ENCODE data around the gene KRT82. TPM values are rescaled to one million over a fixed set of nuclear protein-coding genes. Genes with fewer than 3 reads are reported as not detected.
"Not testable (repeated sequence)": the region's sequence is repeated elsewhere in the genome, so short reads cannot be mapped to it uniquely, and the experiment has no call there.

Gene KRT82
- polyA plus RNA-seq (2013) = not detected

DNA sequence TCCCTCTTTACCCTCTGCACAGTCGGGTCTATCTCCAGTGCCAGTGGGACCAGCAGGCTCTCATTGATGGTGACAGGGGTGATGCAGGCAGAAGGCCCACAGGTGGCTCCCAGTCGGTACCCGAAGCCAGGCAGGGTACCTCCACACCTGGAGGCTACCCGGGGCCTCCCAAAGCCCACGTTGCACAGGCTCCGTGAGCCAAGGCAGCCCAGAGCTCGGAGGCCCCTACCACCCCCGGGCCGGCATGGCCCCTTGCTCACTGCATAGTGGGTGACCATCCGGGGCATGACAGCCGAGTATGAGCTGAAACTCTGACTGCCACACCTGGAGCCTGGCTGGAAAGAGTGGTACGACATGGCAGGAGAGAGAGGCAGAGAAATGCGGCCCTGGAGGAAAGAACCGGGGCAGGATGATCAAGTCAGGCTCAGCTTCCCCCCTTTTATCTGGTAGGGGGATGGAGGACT is at the start of gene KRT82:
Gene KRT82 (minus strand): TSS at position 414 of the 464 bp plus-strand sequence. CDS start 58 bp downstream, at position 356.
- Histone ChIP-seq H3K4me1 (ENCODE audit: control extremely low read depth in 1 of 4, control insufficient read depth in 4 of 4, insufficient read depth in 4 of 4, low read length in 3 of 4) (no peaks in the 10 kb centered on the region), H3K36me3 (ENCODE audit: control insufficient read depth in 4 of 4, insufficient read depth in 4 of 4, low read length in 3 of 4) (no peaks in the 10 kb centered on the region), H3K27ac (ENCODE audit: insufficient read depth in 1 of 2, low read depth in 1 of 2, low read length in 2 of 2, poor library complexity in 1 of 2, severe bottlenecking in 2 of 2) (no peak within 1 kb of the TSS), H3K9me3 (ENCODE audit: control extremely low read depth in 1 of 5, control insufficient read depth in 4 of 5, insufficient read depth in 2 of 5, low read depth in 1 of 5, low read length in 4 of 5) (no peaks in the 10 kb centered on the region), H3K27me3 (replicated peaks in 2 of 5; ENCODE audit: control insufficient read depth in 4 of 5, insufficient read depth in 5 of 5, low read length in 4 of 5) (peaks cover 0 to 11% (median 0%) of the 10 kb centered on the region in 5 experiments), H3K4me3 (ENCODE audit: control insufficient read depth in 1 of 7, extremely low read depth in 1 of 7, insufficient read depth in 4 of 7, low read depth in 2 of 7, low read length in 6 of 7) (no peak within 1 kb of the TSS)
- 98% methylated on average over 14 of the region's 14 CpGs for WGBS (ENCODE audit: insufficient coverage)
- no peak for DNase-seq
- CTCF ChIA-PET = interaction anchor here (1.0 to 1.2 kb wide), 2 partner anchors 9 to 12 kb away, joined by 3 to 9 read pairs; no protein-coding TSS in a partner anchor
- POLR2A ChIA-PET = interaction anchor here (0.6 kb wide), 1 partner anchor 371 kb away, joined by 3 read pairs; the partner anchor contains the start of gene KRT76

DNA sequence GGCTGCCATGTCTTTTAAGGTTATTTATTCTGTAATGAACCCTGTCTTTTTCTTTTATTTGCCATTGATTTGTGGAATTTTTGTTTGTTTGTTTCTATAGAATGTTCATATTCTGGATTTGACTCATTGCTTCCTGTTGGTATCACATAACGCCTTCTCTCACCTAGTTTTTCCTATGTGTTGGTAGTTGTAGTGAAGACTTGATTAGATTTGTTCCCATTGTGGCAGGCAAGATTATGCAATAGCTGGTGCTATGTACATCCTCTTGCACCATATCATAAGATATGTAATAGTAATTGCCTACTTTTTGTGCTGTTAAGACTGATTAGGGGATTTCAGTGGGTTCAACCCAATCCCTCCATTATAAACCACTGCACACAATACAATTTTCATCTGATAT is 49.7 kb upstream of the KRT82 start:
- peaks cover 0 to 4% (median 0%) of the 10 kb centered on the region in 5 experiments for H3K27me3 ChIP-seq (replicated peaks in 2 of 5; ENCODE audit: control insufficient read depth in 4 of 5, insufficient read depth in 5 of 5, low read length in 4 of 5)
- no peaks in the 10 kb centered on the region for H3K4me1 ChIP-seq (ENCODE audit: control extremely low read depth in 1 of 4, control insufficient read depth in 4 of 4, insufficient read depth in 4 of 4, low read length in 3 of 4)
- H3K9me3 ChIP-seq (ENCODE audit: control extremely low read depth in 1 of 5, control insufficient read depth in 4 of 5, insufficient read depth in 2 of 5, low read depth in 1 of 5, low read length in 4 of 5) = no peaks in the 10 kb centered on the region
- H3K27ac ChIP-seq (ENCODE audit: insufficient read depth in 1 of 2, low read depth in 1 of 2, low read length in 2 of 2, poor library complexity in 1 of 2, severe bottlenecking in 2 of 2) = no peak overlapping the region
- H3K36me3 ChIP-seq (ENCODE audit: control insufficient read depth in 4 of 4, insufficient read depth in 4 of 4, low read length in 3 of 4) = no peaks in the 10 kb centered on the region
- CTCF ChIA-PET = no interaction called here
- POLR2A ChIA-PET = no interaction called here
- no CpG with 5 or more reads among the region's 1 CpG for WGBS (ENCODE audit: insufficient coverage)
- no peak for DNase-seq
- no peak overlapping the region for H3K4me3 ChIP-seq (ENCODE audit: control insufficient read depth in 1 of 7, extremely low read depth in 1 of 7, insufficient read depth in 4 of 7, low read depth in 2 of 7, low read length in 6 of 7)

DNA sequence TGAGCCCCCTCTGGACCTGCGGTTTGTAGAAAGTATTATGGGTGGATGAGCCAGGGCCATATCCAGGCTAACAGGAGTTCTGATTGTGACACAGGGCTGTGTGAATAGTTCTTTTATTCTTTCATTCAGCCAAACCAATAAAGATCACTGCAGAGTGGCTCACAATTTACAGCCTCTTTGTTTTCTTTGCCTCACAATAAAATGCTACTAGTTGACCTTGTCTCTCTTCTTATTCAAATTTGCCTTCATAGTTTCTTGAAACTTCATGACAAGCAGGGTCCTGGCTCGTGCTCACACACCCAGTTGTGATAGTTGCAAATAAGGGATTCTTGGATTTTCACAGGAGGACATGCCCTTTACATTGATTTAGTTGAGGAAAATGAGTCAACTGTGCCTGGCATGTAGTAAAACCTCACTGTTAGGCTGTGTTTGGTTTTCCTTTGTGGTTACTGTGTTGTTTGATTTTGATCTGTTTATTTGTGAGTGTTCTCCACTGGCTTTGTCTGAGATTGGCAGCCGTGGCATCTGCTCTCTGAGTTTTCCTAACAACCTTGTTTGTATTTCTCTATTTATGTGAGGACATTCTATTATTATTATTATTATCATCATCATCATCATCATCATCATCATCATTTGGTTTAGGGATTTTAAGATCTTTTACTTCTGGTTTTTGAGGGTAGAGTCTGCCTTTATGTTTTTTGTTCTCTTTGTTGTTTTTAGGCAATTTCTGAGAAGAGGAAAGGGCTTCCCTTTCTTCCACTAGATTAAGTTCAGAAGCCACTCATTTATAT is 48.5 kb upstream of the KRT82 start:
- no peaks in the 10 kb centered on the region for H3K36me3 ChIP-seq (ENCODE audit: control insufficient read depth in 4 of 4, insufficient read depth in 4 of 4, low read length in 3 of 4)
- WGBS (ENCODE audit: insufficient coverage) = 100% methylated on average over 1 of the region's 3 CpGs
- no peak overlapping the region for H3K27ac ChIP-seq (ENCODE audit: insufficient read depth in 1 of 2, low read depth in 1 of 2, low read length in 2 of 2, poor library complexity in 1 of 2, severe bottlenecking in 2 of 2)
- H3K4me1 ChIP-seq (ENCODE audit: control extremely low read depth in 1 of 4, control insufficient read depth in 4 of 4, insufficient read depth in 4 of 4, low read length in 3 of 4) = no peaks in the 10 kb centered on the region
- no peaks in the 10 kb centered on the region for H3K9me3 ChIP-seq (ENCODE audit: control extremely low read depth in 1 of 5, control insufficient read depth in 4 of 5, insufficient read depth in 2 of 5, low read depth in 1 of 5, low read length in 4 of 5)
- H3K4me3 ChIP-seq (ENCODE audit: control insufficient read depth in 1 of 7, extremely low read depth in 1 of 7, insufficient read depth in 4 of 7, low read depth in 2 of 7, low read length in 6 of 7) = no peak overlapping the region
- peaks cover 0 to 4% (median 3%) of the 10 kb centered on the region in 5 experiments for H3K27me3 ChIP-seq (replicated peaks in 2 of 5; ENCODE audit: control insufficient read depth in 4 of 5, insufficient read depth in 5 of 5, low read length in 4 of 5)
- ChIA-PET CTCF (no interaction called here), POLR2A (no interaction called here)
- no peak for DNase-seq

DNA sequence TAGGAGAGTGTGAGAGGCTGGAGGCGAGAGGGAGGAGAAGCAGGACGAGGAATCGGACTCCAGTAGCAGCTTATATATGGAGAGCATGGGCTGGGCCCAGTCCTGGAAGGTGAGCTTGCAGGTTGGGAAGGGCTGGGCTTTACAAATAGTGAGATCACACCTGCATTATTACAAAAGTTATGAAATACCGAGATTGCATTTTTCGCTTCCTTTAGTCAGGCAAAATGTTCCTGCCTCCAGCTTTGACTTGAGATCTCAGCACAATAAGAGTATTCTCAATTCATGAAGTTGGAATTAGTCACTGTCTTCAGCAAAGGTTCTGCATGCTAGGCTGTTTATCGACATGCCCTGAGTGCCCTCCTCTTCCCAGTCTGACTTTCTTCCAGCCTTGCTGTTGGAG is 46.0 kb upstream of the KRT82 start, which contains the start of gene KRT6B:
Gene KRT6B (minus strand): TSS at position 46 of the 400 bp plus-strand sequence. CDS start 68 bp downstream, outside the sequence.
- no peaks in the 10 kb centered on the region for H3K36me3 ChIP-seq (ENCODE audit: control insufficient read depth in 4 of 4, insufficient read depth in 4 of 4, low read length in 3 of 4)
- WGBS (ENCODE audit: insufficient coverage) = 98% methylated on average over 6 of the region's 6 CpGs
- POLR2A ChIA-PET = no interaction called here
- H3K27ac ChIP-seq (ENCODE audit: insufficient read depth in 1 of 2, low read depth in 1 of 2, low read length in 2 of 2, poor library complexity in 1 of 2, severe bottlenecking in 2 of 2) = no peak within 1 kb of the TSS
- CTCF ChIA-PET = no interaction called here
- H3K27me3 ChIP-seq (replicated peaks in 2 of 5; ENCODE audit: control insufficient read depth in 4 of 5, insufficient read depth in 5 of 5, low read length in 4 of 5) = peaks cover 0 to 4% (median 3%) of the 10 kb centered on the region in 5 experiments
- no peak within 1 kb of the TSS for H3K4me3 ChIP-seq (ENCODE audit: control insufficient read depth in 1 of 7, extremely low read depth in 1 of 7, insufficient read depth in 4 of 7, low read depth in 2 of 7, low read length in 6 of 7)
- no peaks in the 10 kb centered on the region for H3K4me1 ChIP-seq (ENCODE audit: control extremely low read depth in 1 of 4, control insufficient read depth in 4 of 4, insufficient read depth in 4 of 4, low read length in 3 of 4)
- no peaks in the 10 kb centered on the region for H3K9me3 ChIP-seq (ENCODE audit: control extremely low read depth in 1 of 5, control insufficient read depth in 4 of 5, insufficient read depth in 2 of 5, low read depth in 1 of 5, low read length in 4 of 5)
- DNase-seq = no peak

DNA sequence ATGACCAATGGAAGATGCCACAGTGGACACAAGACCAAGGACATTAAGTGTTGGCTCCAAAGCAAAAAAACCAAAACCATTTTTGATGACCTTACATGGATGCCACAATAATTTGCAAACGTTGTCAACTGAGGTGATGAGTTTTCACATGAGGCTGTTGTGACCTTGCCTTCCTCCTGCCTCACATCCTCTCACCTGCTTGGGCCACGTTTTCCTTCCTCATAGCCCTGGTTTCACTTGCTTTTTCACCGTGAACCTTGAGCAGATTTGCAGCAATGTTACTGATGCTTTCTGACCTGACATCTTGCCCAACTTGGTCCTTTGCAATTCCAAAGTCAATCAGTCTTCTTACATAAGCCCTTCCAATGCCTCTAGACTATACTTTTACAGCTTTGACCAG is 42.1 kb upstream of the KRT82 start:
- whole genome bisulfite sequencing (ENCODE audit: insufficient coverage) = 38% methylated on average over 3 of the region's 3 CpGs
- DNase-seq = no peak
- no peak overlapping the region for H3K4me3 ChIP-seq (ENCODE audit: control insufficient read depth in 1 of 7, extremely low read depth in 1 of 7, insufficient read depth in 4 of 7, low read depth in 2 of 7, low read length in 6 of 7)
- peaks cover 0 to 4% (median 3%) of the 10 kb centered on the region in 5 experiments for H3K27me3 ChIP-seq (replicated peaks in 2 of 5; ENCODE audit: control insufficient read depth in 4 of 5, insufficient read depth in 5 of 5, low read length in 4 of 5)
- ChIA-PET POLR2A (no interaction called here), CTCF (no interaction called here)
- H3K9me3 ChIP-seq (ENCODE audit: control extremely low read depth in 1 of 5, control insufficient read depth in 4 of 5, insufficient read depth in 2 of 5, low read depth in 1 of 5, low read length in 4 of 5) = no peaks in the 10 kb centered on the region
- no peak overlapping the region for H3K27ac ChIP-seq (ENCODE audit: insufficient read depth in 1 of 2, low read depth in 1 of 2, low read length in 2 of 2, poor library complexity in 1 of 2, severe bottlenecking in 2 of 2)
- H3K4me1 ChIP-seq (ENCODE audit: control extremely low read depth in 1 of 4, control insufficient read depth in 4 of 4, insufficient read depth in 4 of 4, low read length in 3 of 4) = peaks cover 0 to 3% (median 2%) of the 10 kb centered on the region in 4 experiments
- no peaks in the 10 kb centered on the region for H3K36me3 ChIP-seq (ENCODE audit: control insufficient read depth in 4 of 4, insufficient read depth in 4 of 4, low read length in 3 of 4)

DNA sequence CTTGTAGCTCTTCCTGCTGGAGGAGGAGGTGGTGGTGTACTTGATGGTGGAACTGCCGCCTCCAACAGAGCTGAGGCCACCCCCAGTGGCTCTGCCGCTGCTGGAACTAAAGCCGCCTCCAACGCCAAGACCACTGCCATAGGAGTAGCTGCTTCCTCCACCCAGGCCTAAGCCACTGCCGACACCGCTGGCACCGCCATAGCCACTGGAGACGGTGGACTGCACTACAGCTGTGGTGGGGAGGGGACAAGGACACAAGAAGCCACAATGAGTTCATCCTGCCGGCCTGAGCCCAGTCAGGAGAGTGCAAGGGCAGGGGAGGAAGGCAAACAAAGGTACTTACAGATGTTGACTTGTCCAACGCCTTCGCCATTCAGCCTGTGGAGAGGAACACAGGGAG is 41.1 kb upstream of the KRT82 start:
- H3K36me3 ChIP-seq (ENCODE audit: control insufficient read depth in 4 of 4, insufficient read depth in 4 of 4, low read length in 3 of 4); H3K27ac ChIP-seq (ENCODE audit: insufficient read depth in 1 of 2, low read depth in 1 of 2, low read length in 2 of 2, poor library complexity in 1 of 2, severe bottlenecking in 2 of 2); H3K9me3 ChIP-seq (ENCODE audit: control extremely low read depth in 1 of 5, control insufficient read depth in 4 of 5, insufficient read depth in 2 of 5, low read depth in 1 of 5, low read length in 4 of 5); H3K4me3 ChIP-seq (ENCODE audit: control insufficient read depth in 1 of 7, extremely low read depth in 1 of 7, insufficient read depth in 4 of 7, low read depth in 2 of 7, low read length in 6 of 7); DNase-seq; H3K4me1 ChIP-seq (ENCODE audit: control extremely low read depth in 1 of 4, control insufficient read depth in 4 of 4, insufficient read depth in 4 of 4, low read length in 3 of 4); CTCF ChIA-PET; POLR2A ChIA-PET: not testable (repeated sequence)
- H3K27me3 ChIP-seq (replicated peaks in 2 of 5; ENCODE audit: control insufficient read depth in 4 of 5, insufficient read depth in 5 of 5, low read length in 4 of 5) = peaks cover 2 to 14% (median 7%) of the 10 kb centered on the region in 5 experiments
- 96% methylated on average over 7 of the region's 11 CpGs for WGBS (ENCODE audit: insufficient coverage)

DNA sequence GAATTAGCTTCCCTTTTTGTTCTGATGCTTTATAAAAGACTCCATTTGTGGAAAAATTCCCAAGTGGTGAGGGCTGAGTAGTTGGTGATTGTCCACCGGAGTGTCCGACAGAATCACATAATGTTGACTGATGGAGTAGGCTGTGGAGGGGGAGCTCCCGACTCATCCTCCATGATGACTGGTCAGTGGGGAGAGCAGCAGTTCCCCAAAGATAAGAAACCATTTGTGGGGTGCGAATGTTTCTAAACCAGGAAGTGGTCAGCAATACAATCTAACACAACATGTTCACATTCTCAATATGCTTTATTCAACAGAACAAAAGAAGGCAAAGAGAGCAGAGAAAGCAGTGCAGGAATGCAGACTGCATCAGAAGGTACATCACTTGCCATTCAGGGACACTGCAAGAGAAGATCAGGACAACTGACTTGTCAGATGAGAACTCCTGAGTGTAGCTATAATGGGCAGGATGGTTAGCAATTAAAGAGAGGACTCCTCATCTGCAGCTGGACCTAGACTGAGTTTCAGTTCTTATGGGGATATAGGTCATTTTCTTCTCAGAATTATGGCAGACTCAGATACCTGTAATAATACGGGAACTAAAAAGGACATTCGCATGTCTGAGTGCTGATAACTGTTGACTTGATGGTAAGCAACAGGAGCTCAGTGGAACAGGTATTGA is 40.4 kb upstream of the KRT82 start:
- no peak overlapping the region for H3K4me3 ChIP-seq (ENCODE audit: control insufficient read depth in 1 of 7, extremely low read depth in 1 of 7, insufficient read depth in 4 of 7, low read depth in 2 of 7, low read length in 6 of 7)
- 47% methylated on average over 3 of the region's 6 CpGs for WGBS (ENCODE audit: insufficient coverage)
- H3K27me3 ChIP-seq (replicated peaks in 2 of 5; ENCODE audit: control insufficient read depth in 4 of 5, insufficient read depth in 5 of 5, low read length in 4 of 5) = peaks cover 3 to 18% (median 12%) of the 10 kb centered on the region in 5 experiments
- H3K4me1 ChIP-seq (ENCODE audit: control extremely low read depth in 1 of 4, control insufficient read depth in 4 of 4, insufficient read depth in 4 of 4, low read length in 3 of 4) = peaks cover 0 to 3% (median 2%) of the 10 kb centered on the region in 4 experiments
- peaks cover 0 to 1% (median 0%) of the 10 kb centered on the region in 5 experiments for H3K9me3 ChIP-seq (ENCODE audit: control extremely low read depth in 1 of 5, control insufficient read depth in 4 of 5, insufficient read depth in 2 of 5, low read depth in 1 of 5, low read length in 4 of 5)
- DNase-seq = peak; percentile 24 to 70 (median 65)
- H3K36me3 ChIP-seq (ENCODE audit: control insufficient read depth in 4 of 4, insufficient read depth in 4 of 4, low read length in 3 of 4) = no peaks in the 10 kb centered on the region
- H3K27ac ChIP-seq (ENCODE audit: insufficient read depth in 1 of 2, low read depth in 1 of 2, low read length in 2 of 2, poor library complexity in 1 of 2, severe bottlenecking in 2 of 2) = no peak overlapping the region
- ChIA-PET CTCF (no interaction called here), POLR2A (no interaction called here)

Data from common myeloid progenitor, CD34-positive (primary cell).